A549 (cell line): Measurements from ENCODE around the gene CELF4. TPM values are rescaled to one million over a fixed set of nuclear protein-coding genes. Genes with fewer than 3 reads are reported as not detected.

Experiments
- ATAC-seq, 2 experiments: fragments of 200-7000 bp in 1 of 2; fragments of >200 bp in 1 of 2; cut with Nextera tagmentation in 1 of 2; cut with Tn5 transposase in 1 of 2; 3 replicates each; pipeline versions ENCODE4 v1.8.0 to v1.9.1; 2018 to 2020; ENCODE audit warnings: mild to moderate bottlenecking in 1 of 2, moderate library complexity in 1 of 2
- CTCF ChIA-PET: fragments of 300-600 bp; sonication (Branson Sonifier 250); formaldehyde crosslinking; extraction: SDS; loops from one replicate; lab custom pipeline; 2021; ENCODE audit warnings: antibody characterized with exemption, inconsistent platforms; lab: Yijun Ruan, JAX
- POLR2A ChIA-PET: fragments of 350-600 bp; formaldehyde crosslinking; extraction: SDS; loops from one replicate; lab custom pipeline; 2021; ENCODE audit warnings: antibody characterized with exemption, inconsistent platforms; lab: Yijun Ruan, JAX
- DNase-seq, 2 experiments: peaks; one replicate each; pipeline versions ENCODE4 v3.0.0 to v3.0.0-alpha.2; 2011 to 2016; ENCODE audit warnings: low read depth in 1 of 2, low spot score in 1 of 2
- FAIRE-seq: peaks from 2 replicates; lab custom pipeline; 2011; peaks lifted over from hg19 to GRCh38; lab: Jason Lieb, UNC
- H3K27ac ChIP-seq, 2 experiments: fragments of >200 bp; sonication (Bioruptor Twin); formaldehyde crosslinking; 3 replicates each; pipeline ENCODE4 v1.5.1; 2016 to 2017
- H3K4me1 ChIP-seq: fragments of >200 bp; sonication (Bioruptor Twin); formaldehyde crosslinking; 3 replicates; pipeline ENCODE4 v1.6.1; 2016
- H3K4me2 ChIP-seq: fragments of >200 bp; sonication (Bioruptor Twin); formaldehyde crosslinking; 3 replicates; pipeline ENCODE4 v1.6.1; 2016
- H3K4me3 ChIP-seq: fragments of >200 bp; sonication (Bioruptor Twin); formaldehyde crosslinking; 3 replicates; pipeline ENCODE4 v1.5.1; 2016
- H3K9me3 ChIP-seq: fragments of >200 bp; sonication (Bioruptor Twin); formaldehyde crosslinking; 3 replicates; pipeline ENCODE4 v1.6.1; 2016
- CEBPB ChIP-seq, 2 experiments: fragments of >200 bp in 1 of 2; sonication (Bioruptor Twin) in 1 of 2; formaldehyde crosslinking in 1 of 2; IDR thresholded peaks; 2 replicates each; pipeline ENCODE4 v1.6.1; 2012 to 2016
- CHD4 ChIP-seq: fragments of 200-600 bp; sonication (generic); IDR thresholded peaks from 2 replicates; pipeline ENCODE4 v1.6.1; 2016; ENCODE audit warnings: antibody characterized with exemption, mild to moderate bottlenecking, borderline replicate concordance
- FOSB ChIP-seq: fragments of 250-450 bp; sonication (Bioruptor Pico); IDR thresholded peaks from 2 replicates; pipeline ENCODE4 v1.5.0; 2020; ENCODE audit warnings: mild to moderate bottlenecking, moderate library complexity
- GATA3 ChIP-seq: IDR thresholded peaks from 2 replicates; pipeline ENCODE4 v1.6.1; 2012; ENCODE audit warnings: borderline replicate concordance
- HMGXB4 ChIP-seq: fragments of 250-450 bp; sonication (Bioruptor Pico); IDR thresholded peaks from 2 replicates; pipeline ENCODE4 v1.5.0; 2021; ENCODE audit warnings: mild to moderate bottlenecking, moderate library complexity, borderline replicate concordance
- JUN ChIP-seq, 2 experiments: fragments of >200 bp; sonication (Bioruptor Twin); formaldehyde crosslinking; IDR thresholded peaks; 2 replicates in 1 of 2; 3 replicates in 1 of 2; pipeline ENCODE4 v1.6.1; 2016 to 2017
- KDM1A ChIP-seq: fragments of 200-600 bp; sonication (generic); IDR thresholded peaks from 2 replicates; pipeline ENCODE4 v1.6.1; 2016; ENCODE audit warnings: low read depth, mild to moderate bottlenecking
- MAFK ChIP-seq: fragments of 450-650 bp; IDR thresholded peaks from 2 replicates; pipeline ENCODE4 v1.6.1; 2014; ENCODE audit not compliant: partially characterized antibody
- MAZ ChIP-seq: fragments of 150-350 bp; IDR thresholded peaks from 2 replicates; pipeline ENCODE4 v1.6.1; 2014; ENCODE audit warnings: antibody characterized with exemption, low read depth, low read length, borderline replicate concordance
- NFE2L2 ChIP-seq: fragments of 150-350 bp; conservative IDR thresholded peaks from 2 replicates; pipeline ENCODE4 v1.6.1; 2014; ENCODE audit warnings: low read length
- NPAS2 ChIP-seq: fragments of 250-450 bp; sonication (Bioruptor Pico); IDR thresholded peaks from 2 replicates; pipeline ENCODE4 v1.8.0; 2022; ENCODE audit warnings: mild to moderate bottlenecking, moderate library complexity, borderline replicate concordance
- PBX3 ChIP-seq: IDR thresholded peaks from 2 replicates; pipeline ENCODE4 v1.6.1; 2012
- PHF8 ChIP-seq: fragments of 200-600 bp; sonication (generic); IDR thresholded peaks from 2 replicates; pipeline ENCODE4 v1.6.1; 2016; ENCODE audit warnings: low read depth, mild to moderate bottlenecking, antibody characterized with exemption, moderate library complexity, borderline replicate concordance
- POLR2A ChIP-seq: IDR thresholded peaks from 2 replicates; pipeline ENCODE4 v1.6.1; 2012; ENCODE audit warnings: mild to moderate bottlenecking, low read length
- POLR2AphosphoS2 ChIP-seq: conservative IDR thresholded peaks from 2 replicates; pipeline ENCODE4 v1.6.1; 2012; ENCODE audit warnings: low read length, improper control_type of control experiment, inconsistent platforms
- RARB ChIP-seq: fragments of 250-450 bp; sonication (Bioruptor Pico); IDR thresholded peaks from 2 replicates; pipeline ENCODE4 v1.8.0; 2021; ENCODE audit warnings: mild to moderate bottlenecking, moderate library complexity
- RNF2 ChIP-seq: fragments of 200-600 bp; sonication (generic); IDR thresholded peaks from 2 replicates; pipeline ENCODE4 v1.6.1; 2016; ENCODE audit warnings: low read depth, mild to moderate bottlenecking, antibody characterized with exemption, moderate library complexity, borderline replicate concordance
- TFCP2L1 ChIP-seq: fragments of 250-450 bp; sonication (Bioruptor Pico); IDR thresholded peaks from 2 replicates; pipeline ENCODE4 v1.5.0; 2021; ENCODE audit warnings: mild to moderate bottlenecking
- ZC3H11A ChIP-seq: fragments of 450-650 bp; IDR thresholded peaks from 2 replicates; pipeline ENCODE4 v1.6.1; 2014; ENCODE audit warnings: antibody characterized with exemption, mild to moderate bottlenecking
- ZFP36 ChIP-seq: fragments of 450-650 bp; IDR thresholded peaks from 2 replicates; pipeline ENCODE4 v1.6.1; 2014; ENCODE audit warnings: borderline replicate concordance; ENCODE audit not compliant: partially characterized antibody
- ZNF302 ChIP-seq: fragments of 250-450 bp; sonication (Bioruptor Pico); IDR thresholded peaks from 2 replicates; pipeline ENCODE4 v1.9.0; 2021; ENCODE audit warnings: inconsistent platforms, mild to moderate bottlenecking, moderate library complexity
- WGBS: methylation state at CpG from one replicate; pipeline ENCODE4 v1.1.6; 2017; ENCODE audit errors: missing lambda C conversion rate; 5-methylcytosine and 5-hydroxymethylcytosine counted together
- polyA plus RNA-seq, 4 experiments: library from polyadenylated mRNA; depleted of rRNA in 3 of 4; stranded (reverse); fragments of >200 nt; fragmentation: RNase III in 1 of 4; extraction: RNeasy Plus Mini Kit Qiagen cat#74134 plus additional on column Dnase treatment in 1 of 4; gene quantifications; 2 replicates in 3 of 4; 3 replicates in 1 of 4; pipeline ENCODE4 v1.2.3, GENCODE V29; 2011 to 2017

Gene CELF4
- polyA plus RNA-seq, 2 of the 4 experiments (the other 2 are of a cell fraction): 0.08 TPM; not detected in 1

DNA sequence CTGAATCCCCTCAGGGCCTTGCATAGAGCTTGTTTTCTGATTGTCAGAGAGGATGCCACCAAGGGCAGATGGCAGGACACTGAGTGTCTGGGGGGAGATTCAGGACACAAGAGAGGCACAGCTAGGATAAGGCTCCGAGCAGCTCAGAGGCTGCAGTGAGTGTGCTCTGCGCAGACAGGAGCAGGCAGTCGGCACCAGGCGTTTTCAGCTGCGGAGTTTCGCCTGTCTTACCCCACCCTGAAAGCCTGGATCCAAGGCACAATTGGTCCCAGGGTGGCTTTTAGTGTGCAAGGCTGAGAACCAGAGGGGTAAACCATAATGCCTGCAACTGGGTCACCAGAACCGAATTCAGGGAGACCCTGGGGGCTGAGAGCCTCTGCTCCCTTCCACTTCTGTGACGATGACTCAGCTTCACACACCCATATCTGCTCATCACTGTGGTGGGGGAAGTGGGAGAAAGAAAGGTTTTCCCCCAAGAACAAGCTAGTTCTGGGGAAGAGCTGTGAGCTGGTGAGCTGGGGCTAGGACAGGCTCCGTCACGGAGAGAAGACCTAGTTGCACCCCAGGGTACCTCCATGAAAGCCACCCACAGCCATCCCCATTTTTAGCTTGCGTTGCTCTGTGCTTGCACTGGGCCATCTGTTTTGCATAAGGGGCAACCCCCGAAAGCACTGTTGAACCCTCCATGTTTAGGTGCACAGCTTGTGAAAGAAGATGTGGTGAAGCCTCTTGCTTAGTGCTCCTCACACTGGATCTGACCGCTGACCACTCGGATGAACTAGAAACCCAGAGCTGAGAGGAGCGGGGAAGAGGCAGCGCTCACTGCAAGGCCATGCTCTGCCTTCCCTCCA lies 173.7 kb downstream of the CELF4 start:
- no peak for ATAC-seq
- H3K4me3 ChIP-seq: no peak overlapping the region
- no peak for FAIRE-seq
- no peaks in the 10 kb centered on the region for H3K4me1 ChIP-seq
- no peak overlapping the region for H3K27ac ChIP-seq
- no peaks in the 10 kb centered on the region for H3K9me3 ChIP-seq
- ChIA-PET POLR2A (no interaction called here), CTCF (interaction anchor here (0.9 to 1.7 kb wide), 3 partner anchors 93 to 147 kb away, joined by 3 to 5 read pairs (median 3); no protein-coding TSS in a partner anchor)
- H3K4me2 ChIP-seq: no peak overlapping the region
- whole genome bisulfite sequencing: 74% methylated on average over 14 of the region's 16 CpGs
- no peak for DNase-seq
- TF ChIP-seq PHF8 (no peak), ZNF302 (no peak), GATA3 (no peak), FOSB (no peak), PBX3 (no peak), POLR2AphosphoS2 (no peak), JUN (IDR thresholded peaks at IDR 0.05) (no peak), RARB (CRISPR knock-in tag) (no peak), POLR2A (no peak), CEBPB (IDR thresholded peaks at IDR 0.05) (no peak), ZFP36 (no peak), CHD4 (no peak), RNF2 (no peak), NFE2L2 (no peak)

DNA sequence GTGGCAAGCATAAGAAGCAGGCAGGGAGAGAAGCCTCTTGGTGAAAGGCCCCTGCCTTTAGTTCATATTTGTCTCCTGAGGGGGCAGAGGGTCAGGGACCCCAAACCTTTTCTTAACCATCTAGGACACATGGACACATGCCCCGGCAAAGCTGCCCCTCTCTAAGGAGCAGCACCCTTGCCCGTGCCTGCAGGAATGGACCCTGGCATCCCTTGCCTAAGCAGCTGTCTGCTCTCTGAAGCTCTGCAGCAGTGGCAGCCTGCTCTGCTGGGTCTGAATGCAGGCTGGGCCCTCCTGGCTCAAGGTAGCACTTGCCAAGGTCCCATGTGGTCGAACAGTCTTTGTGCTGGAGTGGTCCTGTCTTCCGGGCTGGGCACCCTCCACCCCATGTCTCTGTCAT lies 174.4 kb downstream of the CELF4 start:
- DNase-seq: no peak
- FAIRE-seq: no peak
- 36% methylated on average over 4 of the region's 4 CpGs for WGBS
- TF ChIP-seq NPAS2: no peak
- no peak for TF ChIP-seq ZNF302
- TF ChIP-seq RNF2: no peak
- no peak for TF ChIP-seq PBX3
- TF ChIP-seq KDM1A: no peak
- no peak for TF ChIP-seq ZC3H11A
- no peak for TF ChIP-seq RARB (CRISPR knock-in tag)
- TF ChIP-seq NFE2L2: no peak
- no peak for TF ChIP-seq MAZ
- no peak for TF ChIP-seq TFCP2L1 (CRISPR knock-in tag)
- TF ChIP-seq HMGXB4 (CRISPR knock-in tag): no peak
- TF ChIP-seq MAFK: no peak
- no peak for TF ChIP-seq CEBPB (IDR thresholded peaks at IDR 0.05)
- CTCF ChIA-PET: interaction anchor here (1.7 kb wide), 1 partner anchor 146 kb away, joined by 3 read pairs; no protein-coding TSS in a partner anchor
- Histone ChIP-seq H3K4me2 (no peak overlapping the region), H3K9me3 (no peaks in the 10 kb centered on the region), H3K4me1 (no peaks in the 10 kb centered on the region), H3K4me3 (no peak overlapping the region), H3K27ac (no peak overlapping the region)
- no peak for ATAC-seq
- POLR2A ChIA-PET: no interaction called here
